Breast epithelium (tissue), 3 donors: ENCODE data around the gene CNIH4.

ENCODE experiments used
- POLR2A ChIP-seq: fragments of 450-650 bp; IDR thresholded peaks from one replicate; pipeline ENCODE4 v1.6.1; 2016; ENCODE audit warnings: antibody characterized with exemption, mild to moderate bottlenecking, moderate library complexity
- POLR2AphosphoS5 ChIP-seq, 3 donors: sonication (generic); formaldehyde crosslinking; IDR thresholded peaks; one replicate each; pipeline ENCODE4 v1.6.1; 2017; ENCODE audit warnings: antibody characterized with exemption in 3 of 3
- TF ChIP-seq, protein P1 (sequence below), 3 donors: fragments of 450-650 bp; IDR thresholded peaks; one replicate each; pipeline ENCODE4 v1.5.1; 2016 to 2017; ENCODE audit warnings: antibody characterized with exemption in 3 of 3, mild to moderate bottlenecking in 3 of 3, moderate library complexity in 3 of 3

DNA sequence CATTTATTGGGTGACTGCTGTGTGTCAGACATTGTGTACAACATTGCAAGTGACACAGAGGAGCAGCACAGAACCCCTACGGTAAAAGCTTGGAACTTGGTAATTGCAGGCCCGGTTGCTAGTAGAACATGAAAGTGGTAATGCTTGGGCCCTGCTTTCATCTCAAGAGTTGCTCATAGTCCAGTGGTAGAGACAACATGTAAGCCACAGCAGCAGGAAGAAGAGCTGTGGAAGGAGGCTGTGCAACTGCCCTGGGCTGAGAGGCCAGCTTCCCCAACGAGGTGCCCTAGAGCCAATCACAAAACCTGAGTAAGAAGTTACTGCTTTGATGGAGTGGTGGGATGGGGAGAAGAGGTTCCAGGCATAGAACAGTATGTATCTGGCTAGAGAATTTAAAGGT is 18.4 kb downstream of the CNIH4 start:
- TF ChIP-seq, protein P1, sequence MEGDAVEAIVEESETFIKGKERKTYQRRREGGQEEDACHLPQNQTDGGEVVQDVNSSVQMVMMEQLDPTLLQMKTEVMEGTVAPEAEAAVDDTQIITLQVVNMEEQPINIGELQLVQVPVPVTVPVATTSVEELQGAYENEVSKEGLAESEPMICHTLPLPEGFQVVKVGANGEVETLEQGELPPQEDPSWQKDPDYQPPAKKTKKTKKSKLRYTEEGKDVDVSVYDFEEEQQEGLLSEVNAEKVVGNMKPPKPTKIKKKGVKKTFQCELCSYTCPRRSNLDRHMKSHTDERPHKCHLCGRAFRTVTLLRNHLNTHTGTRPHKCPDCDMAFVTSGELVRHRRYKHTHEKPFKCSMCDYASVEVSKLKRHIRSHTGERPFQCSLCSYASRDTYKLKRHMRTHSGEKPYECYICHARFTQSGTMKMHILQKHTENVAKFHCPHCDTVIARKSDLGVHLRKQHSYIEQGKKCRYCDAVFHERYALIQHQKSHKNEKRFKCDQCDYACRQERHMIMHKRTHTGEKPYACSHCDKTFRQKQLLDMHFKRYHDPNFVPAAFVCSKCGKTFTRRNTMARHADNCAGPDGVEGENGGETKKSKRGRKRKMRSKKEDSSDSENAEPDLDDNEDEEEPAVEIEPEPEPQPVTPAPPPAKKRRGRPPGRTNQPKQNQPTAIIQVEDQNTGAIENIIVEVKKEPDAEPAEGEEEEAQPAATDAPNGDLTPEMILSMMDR (IDR thresholded peaks at IDR 0.05), result no peak
- TF ChIP-seq POLR2A (no peak), POLR2AphosphoS5 (IDR thresholded peaks at IDR 0.05) (no peak)
